IMR-90 (cell line): ENCODE data around the gene HNRNPH1. TPM values are rescaled to one million over a fixed set of nuclear protein-coding genes. Genes with fewer than 3 reads are reported as not detected.

Source experiments
- ATAC-seq: fragments of 200-7000 bp; cut with Tn5 transposase; 2 replicates; pipeline ENCODE4 v1.9.1; 2020; ENCODE audit warnings: low read depth, mild to moderate bottlenecking, moderate library complexity
- BruUV-seq: library from RNA; stranded (reverse); fragments of 400-500 nt; replicated peaks from 2 replicates; lab custom pipeline; 2021; lab: Mats Ljungman, UMichigan
- CTCF ChIA-PET: fragments of 300-600 bp; formaldehyde crosslinking; extraction: SDS; loops from one replicate; lab custom pipeline; 2021; ENCODE audit warnings: antibody characterized with exemption; lab: Yijun Ruan, JAX
- POLR2A ChIA-PET: fragments of 300-600 bp; sonication (Branson Sonifier 250); formaldehyde crosslinking; loops from one replicate; lab custom pipeline; 2022; ENCODE audit warnings: antibody characterized with exemption; ENCODE audit not compliant: unreplicated experiment; lab: Charles Lee
- DNase-seq: peaks from one replicate; pipeline ENCODE4 v3.0.0; 2013
- H2AFZ ChIP-seq: replicated peaks from 2 replicates; pipeline ENCODE3; 2013; ENCODE audit warnings: low read length, mild to moderate bottlenecking; ENCODE audit not compliant: poor library complexity
- H2AK5ac ChIP-seq: 2 replicates; pipeline ENCODE4 v1.6.1; 2013; ENCODE audit warnings: low read depth, low read length, inconsistent platforms
- H2AK9ac ChIP-seq: replicated peaks from 2 replicates; pipeline ENCODE3; 2013; ENCODE audit warnings: mild to moderate bottlenecking, low read depth, low read length, moderate library complexity; ENCODE audit not compliant: poor library complexity
- H2BK120ac ChIP-seq: 2 replicates; pipeline ENCODE4 v1.6.1; 2013; ENCODE audit warnings: low read depth, low read length, inconsistent platforms
- H2BK15ac ChIP-seq: 3 replicates; pipeline ENCODE4 v1.6.1; 2013; ENCODE audit warnings: low read depth, low read length, inconsistent platforms
- H2BK20ac ChIP-seq: 2 replicates; pipeline ENCODE4 v1.6.1; 2013; ENCODE audit warnings: low read depth, mild to moderate bottlenecking, inconsistent platforms, low read length, moderate library complexity
- H2BK5ac ChIP-seq: 2 replicates; pipeline ENCODE4 v1.6.1; 2013; ENCODE audit warnings: mild to moderate bottlenecking, low read depth, low read length, inconsistent platforms; ENCODE audit not compliant: poor library complexity, severe bottlenecking
- H3K14ac ChIP-seq: replicated peaks from 2 replicates; pipeline ENCODE4 v1.6.1; 2013; ENCODE audit warnings: low read depth, low read length, inconsistent platforms
- H3K18ac ChIP-seq: 2 replicates; pipeline ENCODE4 v1.6.1; 2013; ENCODE audit warnings: low read depth, low read length, control low read depth
- H3K23ac ChIP-seq: 2 replicates; pipeline ENCODE4 v1.6.1; 2013; ENCODE audit warnings: low read depth, low read length, inconsistent platforms
- H3K27ac ChIP-seq: 2 replicates; pipeline ENCODE4 v1.5.1; 2013; ENCODE audit warnings: mild to moderate bottlenecking, control low read depth, low read length; ENCODE audit not compliant: insufficient read depth
- H3K27me3 ChIP-seq: 2 replicates; pipeline ENCODE4 v1.6.1; 2013; ENCODE audit warnings: low read length; ENCODE audit not compliant: control insufficient read depth, insufficient read depth
- H3K36me3 ChIP-seq: 2 replicates; pipeline ENCODE4 v1.6.1; 2013; ENCODE audit warnings: low read length, mixed read lengths; ENCODE audit not compliant: control insufficient read depth, insufficient read depth
- H3K4ac ChIP-seq: 2 replicates; pipeline ENCODE4 v1.6.1; 2013; ENCODE audit warnings: low read depth, low read length, inconsistent platforms
- H3K4me1 ChIP-seq: 2 replicates; pipeline ENCODE4 v1.6.1; 2013; ENCODE audit warnings: low read length, mixed read lengths; ENCODE audit not compliant: control insufficient read depth, insufficient read depth
- H3K4me2 ChIP-seq: 2 replicates; pipeline ENCODE4 v1.6.1; 2013; ENCODE audit warnings: low read depth, mild to moderate bottlenecking, control low read depth, low read length, moderate library complexity
- H3K4me3 ChIP-seq: 2 replicates; pipeline ENCODE4 v1.5.1; 2013; ENCODE audit warnings: low read depth, mild to moderate bottlenecking, control low read depth, low read length, moderate library complexity; ENCODE audit not compliant: insufficient read depth
- H3K56ac ChIP-seq: 2 replicates; pipeline ENCODE4 v1.6.1; 2013; ENCODE audit warnings: low read length, inconsistent platforms; ENCODE audit not compliant: insufficient read depth; ENCODE audit errors: extremely low read depth
- H3K79me1 ChIP-seq, 2 experiments: 2 replicates each; pipeline ENCODE4 v1.6.1; 2013; ENCODE audit warnings: low read length in 2 of 2, inconsistent platforms in 1 of 2, low read depth in 1 of 2
- H3K9ac ChIP-seq: 2 replicates; pipeline ENCODE4 v1.6.1; 2013; ENCODE audit warnings: low read depth, low read length, control low read depth
- H3K9me1 ChIP-seq: 2 replicates; pipeline ENCODE4 v1.6.1; 2013; ENCODE audit warnings: low read length, inconsistent platforms; ENCODE audit not compliant: insufficient read depth
- H3K9me3 ChIP-seq: 2 replicates; pipeline ENCODE4 v1.6.1; 2013; ENCODE audit warnings: low read length; ENCODE audit not compliant: control insufficient read depth, insufficient read depth
- H4K20me1 ChIP-seq: 2 replicates; pipeline ENCODE4 v1.6.1; 2013; ENCODE audit warnings: low read length, inconsistent platforms; ENCODE audit not compliant: insufficient read depth
- H4K5ac ChIP-seq: 2 replicates; pipeline ENCODE4 v1.6.1; 2013; ENCODE audit warnings: mild to moderate bottlenecking, low read depth, low read length, control low read depth
- H4K8ac ChIP-seq, 2 experiments: 2 replicates each; pipeline ENCODE4 v1.6.1; 2013; ENCODE audit warnings: low read depth in 2 of 2, low read length in 2 of 2, control low read depth in 1 of 2, inconsistent platforms in 1 of 2
- H4K91ac ChIP-seq: 2 replicates; pipeline ENCODE4 v1.6.1; 2013; ENCODE audit warnings: low read depth, low read length, inconsistent platforms; ENCODE audit not compliant: insufficient read depth
- BHLHE40 ChIP-seq: fragments of 150-350 bp; IDR thresholded peaks from 2 replicates; pipeline ENCODE4 v1.6.1; 2016; ENCODE audit warnings: mild to moderate bottlenecking, low read depth, low read length
- CEBPB ChIP-seq: IDR thresholded peaks from 2 replicates; pipeline ENCODE4 v1.6.1; 2012; ENCODE audit warnings: low read depth, low read length, improper control_type of control experiment
- CHD1 ChIP-seq: IDR thresholded peaks from 2 replicates; pipeline ENCODE4 v1.6.1; 2012; ENCODE audit warnings: low read depth, low read length, improper control_type of control experiment
- CTCF ChIP-seq: conservative IDR thresholded peaks from 2 replicates; pipeline ENCODE4 v1.5.1; 2012; ENCODE audit warnings: mild to moderate bottlenecking, low read depth, low read length, improper control_type of control experiment
- ELK1 ChIP-seq: fragments of 150-350 bp; IDR thresholded peaks from 2 replicates; pipeline ENCODE4 v1.6.1; 2016; ENCODE audit warnings: low read depth, mild to moderate bottlenecking, low read length, moderate library complexity, borderline replicate concordance
- MAFK ChIP-seq: IDR thresholded peaks from 2 replicates; pipeline ENCODE4 v1.6.1; 2012; ENCODE audit warnings: low read depth, low read length, improper control_type of control experiment
- MAZ ChIP-seq: IDR thresholded peaks from 2 replicates; pipeline ENCODE4 v1.6.1; 2012; ENCODE audit warnings: low read depth, mild to moderate bottlenecking, low read length, improper control_type of control experiment, moderate library complexity, borderline replicate concordance
- MXI1 ChIP-seq: IDR thresholded peaks from 2 replicates; pipeline ENCODE4 v1.6.1; 2012; ENCODE audit warnings: low read depth, mild to moderate bottlenecking, low read length, moderate library complexity, borderline replicate concordance
- NFE2L2 ChIP-seq: fragments of 150-350 bp; IDR thresholded peaks from 2 replicates; pipeline ENCODE4 v1.6.1; 2016; ENCODE audit warnings: low read depth, mild to moderate bottlenecking, low read length
- POLR2A ChIP-seq: IDR thresholded peaks from 2 replicates; pipeline ENCODE4 v1.6.1; 2012; ENCODE audit warnings: mild to moderate bottlenecking, low read depth, low read length
- RCOR1 ChIP-seq: IDR thresholded peaks from 2 replicates; pipeline ENCODE4 v1.6.1; 2012; ENCODE audit warnings: mild to moderate bottlenecking, low read length, improper control_type of control experiment; ENCODE audit not compliant: insufficient replicate concordance
- RFX5 ChIP-seq: IDR thresholded peaks from 2 replicates; pipeline ENCODE4 v1.8.0; 2012; ENCODE audit warnings: low read depth, mild to moderate bottlenecking, low read length, moderate library complexity
- SMC3 ChIP-seq: fragments of 150-350 bp; IDR thresholded peaks from 2 replicates; pipeline ENCODE4 v1.6.1; 2016; ENCODE audit warnings: low read depth, mild to moderate bottlenecking, antibody characterized with exemption, low read length, moderate library complexity
- USF2 ChIP-seq: fragments of 150-350 bp; IDR thresholded peaks from 2 replicates; pipeline ENCODE4 v1.6.1; 2017; ENCODE audit warnings: mild to moderate bottlenecking, antibody characterized with exemption, low read length, low read depth
- WGBS, 2 experiments: methylation state at CpG; one replicate each; pipeline versions ENCODE4 v1.1.5 to v1.1.7; 2013; ENCODE audit warnings: missing lambda C conversion rate in 2 of 2; ENCODE audit not compliant: insufficient read length in 1 of 2; ENCODE audit errors: extremely low coverage in 2 of 2; 5-methylcytosine and 5-hydroxymethylcytosine counted together
- dilution Hi-C: fragments of 300-500 bp; cut with HindIII; formaldehyde crosslinking; loops from one replicate; pipeline ENCODE4 v1.14.3; 2018; ENCODE audit warnings: low sequenced_read_pairs; ENCODE audit not compliant: unreplicated experiment
- in situ Hi-C: fragments of 300-500 bp; cut with MboI; formaldehyde crosslinking; loops from 3 replicates; pipeline ENCODE4 v1.14.3; 2019; ENCODE audit warnings: low sequenced_read_pairs, inconsistent platforms, mixed read lengths
- intact Hi-C: fragments of 100-400 bp; cut with micrococcal nuclease; formaldehyde crosslinking; loops from 2 replicates; pipeline ENCODE4 v1.10.0; 2022
- polyA plus RNA-seq, 3 experiments: library from polyadenylated mRNA; depleted of rRNA; stranded (reverse); fragments of >200 nt; gene quantifications; 2 replicates each; pipeline ENCODE4 v1.2.3, GENCODE V29; 2012; ENCODE audit warnings: low replicate concordance in 1 of 3
- total RNA-seq: library from RNA; depleted of rRNA; stranded (reverse); fragments of >200 nt; gene quantifications from 2 replicates; pipeline ENCODE4 v1.2.3, GENCODE V29; 2012

HNRNPH1 gene
- total and polyA plus RNA-seq, 2 of the 4 experiments (the other 2 are of a cell fraction) = 288 to 300 TPM

GRCh38 chr5:179612577-179613459, 10.7 kb downstream of the HNRNPH1 start:
- in situ Hi-C loops = no loop called here
- no peak overlapping the region for H3K27ac ChIP-seq
- intact Hi-C loops = no loop called here
- peaks cover 14% of the 10 kb centered on the region; the same call in 1 of the 2 replicates for H3K9me1 ChIP-seq
- 90% methylated on average over 10 of the region's 21 CpGs; no CpG with 5 or more reads in 1 of the 2 experiments for WGBS, 2 experiments
- DNase-seq = no peak
- ATAC-seq = no peak
- no peak overlapping the region for H3K4ac ChIP-seq
- dilution Hi-C loops = no loop called here
- no TSS peak for BruUV-seq
- peaks cover 78% of the 10 kb centered on the region for H3K36me3 ChIP-seq
- peaks cover 4% of the 10 kb centered on the region for H3K4me1 ChIP-seq
- H3K56ac ChIP-seq = no peak overlapping the region
- peaks cover 31 to 75% of the 10 kb centered on the region in 2 experiments for H3K79me1 ChIP-seq
- H3K9ac ChIP-seq = no peak overlapping the region
- H3K9me3 ChIP-seq = no peaks in the 10 kb centered on the region
- no peak overlapping the region for H2AK5ac ChIP-seq
- no peak overlapping the region for H3K23ac ChIP-seq
- H3K4me2 ChIP-seq = no peak overlapping the region
- H4K20me1 ChIP-seq = peaks cover 94% of the 10 kb centered on the region
- no peaks in the 10 kb centered on the region for H3K27me3 ChIP-seq
- H2BK15ac ChIP-seq = no peak overlapping the region
- H2BK20ac ChIP-seq = no peak overlapping the region
- H4K91ac ChIP-seq = no peak overlapping the region
- H3K18ac ChIP-seq = no peak overlapping the region
- no peak overlapping the region for H2BK5ac ChIP-seq
- ChIA-PET POLR2A (interaction anchor here (2.5 kb wide), 1 partner anchor 11 kb away, joined by 13 read pairs; the partner anchor contains the start of gene HNRNPH1), CTCF (no interaction called here)
- H2BK120ac ChIP-seq = no peak overlapping the region
- no peak overlapping the region for H3K4me3 ChIP-seq
- no peak overlapping the region for H2AFZ ChIP-seq
- H4K8ac ChIP-seq = no peak overlapping the region
- no peak overlapping the region for H2AK9ac ChIP-seq
- H4K5ac ChIP-seq = no peak overlapping the region
- H3K14ac ChIP-seq = no peak overlapping the region
- TF ChIP-seq SMC3 = no peak
- TF ChIP-seq MAZ = no peak
- no peak for TF ChIP-seq POLR2A
- TF ChIP-seq CTCF = no peak
- TF ChIP-seq RCOR1 = no peak
- no peak for TF ChIP-seq USF2
- no peak for TF ChIP-seq MAFK
- TF ChIP-seq RFX5 = no peak
- TF ChIP-seq MXI1 = no peak
- no peak for TF ChIP-seq ELK1
- TF ChIP-seq NFE2L2 = no peak
- no peak for TF ChIP-seq CHD1
- no peak for TF ChIP-seq BHLHE40
- TF ChIP-seq CEBPB = no peak
